Measurements from ENCODE around the gene GJA8.
"Not testable (repeated sequence)": the region's sequence is repeated elsewhere in the genome, so short reads cannot be mapped to it uniquely, and the experiment has no call there.

The GJA8 gene

GRCh38 chr1:147902253-147902845 lies at the start of gene GJA8:
Gene GJA8 (plus strand): TSS chr1:147902795. CDS start chr1:147907956, 5,161 bp downstream.
- DNase-seq: no peak

- DNase-seq: no peak
Observed at GRCh38 chr1:147853391-147853790, 49.2 kb upstream of the GJA8 start.

- DNase-seq: not testable (repeated sequence)
Observed at GRCh38 chr1:147854989-147855388, 47.6 kb upstream of the GJA8 start.

GRCh38 chr1:147855996-147856395 lies 46.6 kb upstream of the GJA8 start:
- DNase-seq: not testable (repeated sequence)

GRCh38 chr1:147867204-147867603 lies 35.4 kb upstream of the GJA8 start:
- DNase-seq: not testable (repeated sequence)

- no peak for DNase-seq
Observed at GRCh38 chr1:147878022-147878421, 24.6 kb upstream of the GJA8 start.

- DNase-seq: no peak
Observed at GRCh38 chr1:147879911-147880310, 22.7 kb upstream of the GJA8 start.

GRCh38 chr1:147882535-147882934 lies 20.1 kb upstream of the GJA8 start:
- DNase-seq: no peak

GRCh38 chr1:147890177-147890790 lies 12.3 kb upstream of the GJA8 start:
- peak; percentile 61 for DNase-seq

GRCh38 chr1:147891088-147891487 lies 11.5 kb upstream of the GJA8 start:
- no peak for DNase-seq

- no peak for DNase-seq
Observed at GRCh38 chr1:147892216-147892615, 10.4 kb upstream of the GJA8 start.

- DNase-seq: no peak
Observed at GRCh38 chr1:147892731-147893214, 9.8 kb upstream of the GJA8 start.

GRCh38 chr1:147895123-147895522 lies 7.5 kb upstream of the GJA8 start:
- DNase-seq: no peak

- DNase-seq: no peak
Observed at GRCh38 chr1:147897029-147897752, 5.4 kb upstream of the GJA8 start.

GRCh38 chr1:147897789-147898188 lies 4.8 kb upstream of the GJA8 start:
- DNase-seq: no peak

GRCh38 chr1:147904726-147905125 lies 2.1 kb downstream of the GJA8 start:
- no peak for DNase-seq

GRCh38 chr1:147907786-147908509 lies 5.4 kb downstream of the GJA8 start:
- DNase-seq: no peak

GRCh38 chr1:147912553-147912952 lies 10.0 kb downstream of the GJA8 start:
- DNase-seq: no peak

- DNase-seq: no peak
Observed at GRCh38 chr1:147913362-147913942, 10.9 kb downstream of the GJA8 start.

GRCh38 chr1:147919896-147920295 lies 17.3 kb downstream of the GJA8 start:
- DNase-seq: no peak

GRCh38 chr1:147924813-147925212 lies 22.2 kb downstream of the GJA8 start:
- DNase-seq: no peak

GRCh38 chr1:147927215-147927614 lies 24.6 kb downstream of the GJA8 start:
- not testable (repeated sequence) for DNase-seq

- DNase-seq: not testable (repeated sequence)
Observed at GRCh38 chr1:147927689-147928088, 25.1 kb downstream of the GJA8 start.

Data from activated CD4-positive, CD25-positive, alpha-beta regulatory T cell treated with anti-CD3 and anti-CD28 coated beads, Interleukin-2, amount 50 U/mL, for 72 hours (primary cell).